A549 (cell line): ENCODE measurements around the gene TMEM53. TPM values are rescaled to one million over a fixed set of nuclear protein-coding genes. Genes with fewer than 3 reads are reported as not detected.

Source experiments
- ATAC-seq, 2 experiments: fragments of 200-7000 bp in 1 of 2; fragments of >200 bp in 1 of 2; cut with Nextera tagmentation in 1 of 2; cut with Tn5 transposase in 1 of 2; 3 replicates each; pipeline versions ENCODE4 v1.8.0 to v1.9.1; 2018 to 2020; ENCODE audit warnings: mild to moderate bottlenecking in 1 of 2, moderate library complexity in 1 of 2
- CTCF ChIA-PET: fragments of 300-600 bp; sonication (Branson Sonifier 250); formaldehyde crosslinking; extraction: SDS; loops from one replicate; lab custom pipeline; 2021; ENCODE audit warnings: antibody characterized with exemption, inconsistent platforms; lab: Yijun Ruan, JAX
- POLR2A ChIA-PET: fragments of 350-600 bp; formaldehyde crosslinking; extraction: SDS; loops from one replicate; lab custom pipeline; 2021; ENCODE audit warnings: antibody characterized with exemption, inconsistent platforms; lab: Yijun Ruan, JAX
- DNase-seq, 2 experiments: peaks; one replicate each; pipeline versions ENCODE4 v3.0.0 to v3.0.0-alpha.2; 2011 to 2016; ENCODE audit warnings: low read depth in 1 of 2, low spot score in 1 of 2
- FAIRE-seq: peaks from 2 replicates; lab custom pipeline; 2011; peaks lifted over from hg19 to GRCh38; lab: Jason Lieb, UNC
- H3K27ac ChIP-seq, 2 experiments: fragments of >200 bp; sonication (Bioruptor Twin); formaldehyde crosslinking; 3 replicates each; pipeline ENCODE4 v1.5.1; 2016 to 2017
- H3K4me1 ChIP-seq: fragments of >200 bp; sonication (Bioruptor Twin); formaldehyde crosslinking; 3 replicates; pipeline ENCODE4 v1.6.1; 2016
- H3K4me2 ChIP-seq: fragments of >200 bp; sonication (Bioruptor Twin); formaldehyde crosslinking; 3 replicates; pipeline ENCODE4 v1.6.1; 2016
- H3K4me3 ChIP-seq: fragments of >200 bp; sonication (Bioruptor Twin); formaldehyde crosslinking; 3 replicates; pipeline ENCODE4 v1.5.1; 2016
- H3K9me3 ChIP-seq: fragments of >200 bp; sonication (Bioruptor Twin); formaldehyde crosslinking; 3 replicates; pipeline ENCODE4 v1.6.1; 2016
- CEBPB ChIP-seq, 2 experiments: fragments of >200 bp in 1 of 2; sonication (Bioruptor Twin) in 1 of 2; formaldehyde crosslinking in 1 of 2; IDR thresholded peaks; 2 replicates each; pipeline ENCODE4 v1.6.1; 2012 to 2016
- CHD2 ChIP-seq: fragments of 150-350 bp; IDR thresholded peaks from 2 replicates; pipeline ENCODE4 v1.6.1; 2014; ENCODE audit warnings: low read length; ENCODE audit not compliant: partially characterized antibody
- CTCF ChIP-seq: fragments of >200 bp; sonication (Bioruptor Twin); formaldehyde crosslinking; IDR thresholded peaks from 3 replicates; pipeline ENCODE4 v1.5.1; 2016
- EP300 ChIP-seq, 2 experiments: fragments of >200 bp; sonication (Bioruptor Twin); formaldehyde crosslinking; IDR thresholded peaks; 2 replicates in 1 of 2; 3 replicates in 1 of 2; pipeline ENCODE4 v1.6.1; 2016 to 2017
- ESRRA ChIP-seq: fragments of 150-350 bp; IDR thresholded peaks from 2 replicates; pipeline ENCODE4 v1.6.1; 2014; ENCODE audit warnings: mild to moderate bottlenecking, low read length, borderline replicate concordance
- FOSB ChIP-seq: fragments of 250-450 bp; sonication (Bioruptor Pico); IDR thresholded peaks from 2 replicates; pipeline ENCODE4 v1.5.0; 2020; ENCODE audit warnings: mild to moderate bottlenecking, moderate library complexity
- FOSL2 ChIP-seq, 2 experiments: fragments of 450-650 bp in 1 of 2; fragments of >200 bp in 1 of 2; sonication (Bioruptor Twin) in 1 of 2; formaldehyde crosslinking; IDR thresholded peaks; 2 replicates each; pipeline versions ENCODE4 v1.5.0 to v1.6.1; 2016 to 2020; ENCODE audit warnings: mild to moderate bottlenecking in 1 of 2, moderate library complexity in 1 of 2
- HMGXB4 ChIP-seq: fragments of 250-450 bp; sonication (Bioruptor Pico); IDR thresholded peaks from 2 replicates; pipeline ENCODE4 v1.5.0; 2021; ENCODE audit warnings: mild to moderate bottlenecking, moderate library complexity, borderline replicate concordance
- HOXB13 ChIP-seq: fragments of 250-450 bp; sonication (Bioruptor Pico); IDR thresholded peaks from 2 replicates; pipeline ENCODE4 v1.5.0; 2020; ENCODE audit warnings: low read depth, mild to moderate bottlenecking, moderate library complexity
- JUN ChIP-seq, 2 experiments: fragments of >200 bp; sonication (Bioruptor Twin); formaldehyde crosslinking; IDR thresholded peaks; 2 replicates in 1 of 2; 3 replicates in 1 of 2; pipeline ENCODE4 v1.6.1; 2016 to 2017
- KDM1A ChIP-seq: fragments of 200-600 bp; sonication (generic); IDR thresholded peaks from 2 replicates; pipeline ENCODE4 v1.6.1; 2016; ENCODE audit warnings: low read depth, mild to moderate bottlenecking
- MAFK ChIP-seq: fragments of 450-650 bp; IDR thresholded peaks from 2 replicates; pipeline ENCODE4 v1.6.1; 2014; ENCODE audit not compliant: partially characterized antibody
- MYC ChIP-seq: IDR thresholded peaks from 2 replicates; pipeline ENCODE4 v1.6.1; 2012; ENCODE audit warnings: mild to moderate bottlenecking, inconsistent platforms, low read length, improper control_type of control experiment, borderline replicate concordance
- POLR2AphosphoS2 ChIP-seq: conservative IDR thresholded peaks from 2 replicates; pipeline ENCODE4 v1.6.1; 2012; ENCODE audit warnings: low read length, improper control_type of control experiment, inconsistent platforms
- RARB ChIP-seq: fragments of 250-450 bp; sonication (Bioruptor Pico); IDR thresholded peaks from 2 replicates; pipeline ENCODE4 v1.8.0; 2021; ENCODE audit warnings: mild to moderate bottlenecking, moderate library complexity
- REST ChIP-seq: fragments of 200-600 bp; sonication (generic); IDR thresholded peaks from 2 replicates; pipeline ENCODE4 v1.6.1; 2016; ENCODE audit warnings: antibody characterized with exemption, mild to moderate bottlenecking, moderate library complexity
- RNF2 ChIP-seq: fragments of 200-600 bp; sonication (generic); IDR thresholded peaks from 2 replicates; pipeline ENCODE4 v1.6.1; 2016; ENCODE audit warnings: low read depth, mild to moderate bottlenecking, antibody characterized with exemption, moderate library complexity, borderline replicate concordance
- ZNF302 ChIP-seq: fragments of 250-450 bp; sonication (Bioruptor Pico); IDR thresholded peaks from 2 replicates; pipeline ENCODE4 v1.9.0; 2021; ENCODE audit warnings: inconsistent platforms, mild to moderate bottlenecking, moderate library complexity
- WGBS: methylation state at CpG from one replicate; pipeline ENCODE4 v1.1.6; 2017; ENCODE audit errors: missing lambda C conversion rate; 5-methylcytosine and 5-hydroxymethylcytosine counted together
- polyA plus RNA-seq, 4 experiments: library from polyadenylated mRNA; depleted of rRNA in 3 of 4; stranded (reverse); fragments of >200 nt; fragmentation: RNase III in 1 of 4; extraction: RNeasy Plus Mini Kit Qiagen cat#74134 plus additional on column Dnase treatment in 1 of 4; gene quantifications; 2 replicates in 3 of 4; 3 replicates in 1 of 4; pipeline ENCODE4 v1.2.3, GENCODE V29; 2011 to 2017

The TMEM53 gene
- polyA plus RNA-seq, 2 of the 4 experiments (the other 2 are of a cell fraction), result 6.2 to 8.0 TPM

GRCh38 chr1:44645476-44646244 is 28.6 kb downstream of the TMEM53 start:
- no peak overlapping the region for H3K4me3 ChIP-seq
- CTCF ChIA-PET, result no interaction called here
- TF ChIP-seq HOXB13 (CRISPR knock-in tag) (no peak), CTCF (no peak), ZNF302 (CRISPR knock-in tag) (no peak), ESRRA (no peak), FOSL2 (IDR thresholded peaks at IDR 0.05) (no peak), FOSL2 (CRISPR knock-in tag; IDR thresholded peaks at IDR 0.05) (no peak), CHD2 (no peak), RARB (CRISPR knock-in tag) (no peak), HMGXB4 (CRISPR knock-in tag) (no peak), CEBPB (IDR thresholded peaks at IDR 0.05) (no peak), MYC (no peak), FOSB (no peak), JUN (IDR thresholded peaks at IDR 0.05) (no peak), MAFK (no peak), EP300 (IDR thresholded peaks at IDR 0.05) (no peak), POLR2AphosphoS2 (no peak), REST (no peak), KDM1A (no peak), RNF2 (no peak)
- WGBS, result 98% methylated on average over 13 of the region's 18 CpGs
- no peak overlapping the region for H3K27ac ChIP-seq
- DNase-seq (no peak), ATAC-seq (no peak), FAIRE-seq (no peak)
- H3K4me1 ChIP-seq, result no peaks in the 10 kb centered on the region
- POLR2A ChIA-PET, result no interaction called here
- no peak overlapping the region for H3K4me2 ChIP-seq
- H3K9me3 ChIP-seq, result no peaks in the 10 kb centered on the region

GRCh38 chr1:44644806-44645205 is 29.5 kb downstream of the TMEM53 start:
- no peak overlapping the region for H3K4me2 ChIP-seq
- H3K4me3 ChIP-seq, result no peak overlapping the region
- DNase-seq, result no peak
- WGBS, result 93% methylated on average over 7 of the region's 7 CpGs
- no peak for FAIRE-seq
- H3K9me3 ChIP-seq, result no peaks in the 10 kb centered on the region
- no peak overlapping the region for H3K27ac ChIP-seq
- no peak for TF ChIP-seq ESRRA
- no peaks in the 10 kb centered on the region for H3K4me1 ChIP-seq
- ChIA-PET CTCF (interaction anchor here (14.6 kb wide), 1 partner anchor 6 kb away, joined by 119 read pairs; no protein-coding TSS in a partner anchor), POLR2A (no interaction called here)
- no peak for ATAC-seq
